Cardiac septum (tissue), 1 donor: ENCODE results near the gene ADA. TPM values are rescaled to one million over a fixed set of nuclear protein-coding genes. Genes with fewer than 3 reads are reported as not detected.

Experiments used
- DNase-seq: peaks from one replicate; pipeline ENCODE4 v3.0.0-alpha.2; 2020; ENCODE audit warnings: low spot score
- intact Hi-C: fragments of 100-400 bp; cut with DNase I; formaldehyde crosslinking; loops from one replicate; pipeline ENCODE4 v1.14.0; 2022
- total RNA-seq: library from RNA; stranded (reverse); fragmentation: NEBNext Ultra II Directional; extraction: Animal tissue kit (Norgen Biotek cat#: 25700); gene quantifications from one replicate; pipeline ENCODE4 v1.2.1, GENCODE V29; 2021
- donor health status: DM: no; HTN: no; CAD: no.

Gene ADA
- total RNA-seq, 1 donor from 2014 or later: 4.1 TPM

DNA sequence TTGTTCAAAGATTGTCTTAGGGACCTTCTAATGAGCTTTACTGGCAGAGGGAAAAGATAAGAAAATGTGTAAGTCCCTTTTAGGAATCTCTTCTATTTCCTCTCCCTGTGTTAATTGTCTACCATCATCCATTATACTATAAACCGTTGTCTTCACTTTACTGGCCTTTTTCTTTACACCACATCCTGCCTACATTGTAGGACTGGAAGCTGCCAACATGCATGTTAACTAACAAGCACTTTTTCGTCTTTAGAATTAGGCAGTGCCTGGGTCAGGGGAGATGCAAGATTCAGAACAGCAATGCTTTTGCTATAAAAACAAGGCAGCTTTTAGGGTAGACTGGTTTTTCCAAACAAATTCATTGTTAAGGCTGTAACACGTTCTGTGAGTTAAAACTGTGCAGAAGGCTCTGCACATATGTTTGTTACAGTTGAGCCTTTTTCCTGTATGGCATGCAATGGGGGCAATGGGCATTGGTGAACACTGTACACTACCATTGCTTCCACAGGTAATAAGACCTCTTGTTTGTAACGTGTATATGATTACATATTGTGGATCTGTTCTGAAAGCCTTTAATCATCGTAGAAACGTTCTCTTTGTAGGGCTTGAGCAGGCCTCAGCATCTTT is 80.0 kb downstream of the ADA start:
- DNase-seq: no peak
- intact Hi-C loops: no loop called here

- DNase-seq: no peak
- intact Hi-C loops: no loop called here
Observed at GRCh38 chr20:44570367-44570766, 81.1 kb downstream of the ADA start.

Other genes with a start within 250 kb of the ADA start
- 5.3 TPM for gene TTPAL, start 175.8 kb downstream of the ADA start, total RNA-seq
- 94.3 TPM for gene SERINC3, start 129.6 kb downstream of the ADA start, total RNA-seq
- gene PKIG, start 69.1 kb downstream of the ADA start, total RNA-seq: 274 TPM
- gene CCN5, start 63.7 kb upstream of the ADA start, total RNA-seq: 29.3 TPM
- 0.97 TPM for gene KCNK15, start 94.2 kb upstream of the ADA start, total RNA-seq
- 0.27 TPM for gene RIMS4, start 158.8 kb upstream of the ADA start, total RNA-seq
- gene YWHAB, start 234.0 kb upstream of the ADA start, total RNA-seq: 118 TPM